Retina (tissue), 1 donor: ENCODE measurements around the gene CIAPIN1.

Experiments
- DNase-seq: peaks from one replicate; pipeline ENCODE4 v3.0.0-alpha.2; 2016

The CIAPIN1 gene

DNA sequence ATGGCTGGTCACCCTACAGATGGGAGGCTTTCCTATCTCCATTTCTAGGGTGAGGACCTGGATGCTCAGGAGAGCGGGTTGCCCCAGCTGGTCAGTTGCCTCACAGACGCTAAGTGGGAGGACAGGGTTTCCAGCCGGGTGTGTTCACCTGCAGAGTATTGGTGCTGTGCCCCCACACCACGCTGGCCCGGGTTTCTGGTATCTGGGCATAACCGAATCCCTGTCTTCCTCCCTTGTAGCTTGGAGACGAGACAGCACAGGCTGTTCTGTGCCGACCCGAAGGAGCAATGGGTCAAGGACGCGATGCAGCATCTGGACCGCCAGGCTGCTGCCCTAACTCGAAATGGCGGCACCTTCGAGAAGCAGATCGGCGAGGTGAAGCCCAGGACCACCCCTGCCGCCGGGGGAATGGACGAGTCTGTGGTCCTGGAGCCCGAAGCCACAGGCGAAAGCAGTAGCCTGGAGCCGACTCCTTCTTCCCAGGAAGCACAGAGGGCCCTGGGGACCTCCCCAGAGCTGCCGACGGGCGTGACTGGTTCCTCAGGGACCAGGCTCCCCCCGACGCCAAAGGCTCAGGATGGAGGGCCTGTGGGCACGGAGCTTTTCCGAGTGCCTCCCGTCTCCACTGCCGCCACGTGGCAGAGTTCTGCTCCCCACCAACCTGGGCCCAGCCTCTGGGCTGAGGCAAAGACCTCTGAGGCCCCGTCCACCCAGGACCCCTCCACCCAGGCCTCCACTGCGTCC lies 65.2 kb downstream of the CIAPIN1 start:
- DNase-seq: no peak

DNA sequence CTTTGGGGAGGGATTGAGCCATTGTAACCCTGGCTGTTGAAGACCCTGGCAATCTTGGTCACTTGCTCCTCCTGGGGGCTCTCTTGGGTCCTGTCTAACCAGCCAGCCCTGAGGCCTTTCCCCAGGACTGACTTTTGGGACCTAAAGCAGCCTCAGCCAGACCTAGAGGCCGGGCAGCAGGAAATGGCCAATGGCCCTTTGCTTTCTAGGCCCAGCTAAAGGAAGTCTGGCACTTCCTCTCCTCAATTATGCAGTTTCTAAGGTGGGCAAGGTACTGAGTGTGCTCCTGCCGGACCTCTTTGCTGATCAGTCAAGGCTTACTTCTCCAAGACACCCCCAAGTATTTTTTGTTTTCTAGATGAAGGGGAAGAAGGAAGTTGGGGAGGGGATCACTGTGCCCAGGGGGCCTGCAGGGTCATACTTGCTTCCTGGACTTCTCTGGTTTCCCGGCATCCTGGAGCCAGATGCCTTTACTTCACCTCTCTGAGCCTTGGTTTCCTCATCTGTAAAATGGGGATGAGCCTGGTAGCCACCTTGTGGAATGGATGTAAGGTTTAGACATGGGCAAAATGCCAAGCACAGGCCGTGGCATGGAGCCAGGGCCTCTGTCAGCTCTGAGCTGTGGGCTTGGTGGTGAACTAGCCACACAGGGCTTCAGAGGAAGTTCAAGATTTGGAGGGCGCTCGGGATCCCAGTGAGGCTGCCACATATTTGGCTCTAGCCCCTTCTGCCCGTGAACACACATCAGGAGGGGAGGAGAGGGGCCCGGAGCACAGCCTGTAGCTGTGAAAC lies 66.3 kb downstream of the CIAPIN1 start:
- no peak for DNase-seq

DNA sequence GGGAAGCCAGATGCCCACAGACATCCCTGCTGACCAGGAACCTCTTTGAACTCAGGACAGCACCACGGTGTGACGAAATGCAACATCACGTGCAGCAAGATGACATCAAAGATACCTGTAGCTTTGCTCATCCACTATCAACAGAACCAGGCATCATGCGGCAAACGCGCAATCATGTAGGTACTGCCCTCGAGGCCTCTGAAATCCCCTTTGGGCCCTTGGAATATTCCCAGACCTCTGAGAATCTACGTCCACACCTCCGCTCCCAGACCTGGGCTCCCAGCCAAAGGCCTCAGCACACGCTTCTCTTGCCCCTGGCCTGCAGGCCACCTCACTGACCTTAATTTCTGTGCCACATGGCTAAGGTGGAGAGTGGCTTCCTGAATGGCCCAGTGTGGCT lies 67.6 kb downstream of the CIAPIN1 start:
- no peak for DNase-seq
